HepG2 (cell line): ENCODE data around the gene TOP3B. TPM values are rescaled to one million over a fixed set of nuclear protein-coding genes. Genes with fewer than 3 reads are reported as not detected.

Experiments
- HDAC6 ChIP-seq: fragments of 200-600 bp; sonication (generic); IDR thresholded peaks from 2 replicates; pipeline ENCODE4 v1.7.0; 2017; ENCODE audit warnings: mild to moderate bottlenecking, antibody characterized with exemption, low read length, low read depth
- IKZF1 ChIP-seq: fragments of 450-650 bp; IDR thresholded peaks from 2 replicates; pipeline ENCODE4 v1.7.1; 2016
- KLF15 ChIP-seq: sonication (generic); formaldehyde crosslinking; IDR thresholded peaks from 2 replicates; pipeline ENCODE4 v1.8.1; 2023; ENCODE audit warnings: borderline replicate concordance, mild to moderate bottlenecking, inconsistent platforms, missing genetic modification reagents, mixed read lengths
- MTF2 ChIP-seq: sonication (generic); formaldehyde crosslinking; IDR thresholded peaks from 2 replicates; pipeline ENCODE4 v1.5.0; 2020; ENCODE audit warnings: missing genetic modification reagents, borderline replicate concordance
- RARG ChIP-seq: sonication (generic); formaldehyde crosslinking; IDR thresholded peaks from 2 replicates; pipeline ENCODE4 v1.4.0; 2020; ENCODE audit warnings: low read depth, mild to moderate bottlenecking, missing genetic modification reagents
- RCOR2 ChIP-seq: IDR thresholded peaks from 2 replicates; pipeline ENCODE4 v1.6.1; 2016; ENCODE audit warnings: missing biosample characterization, missing genetic modification reagents
- RXRA ChIP-seq: sonication (generic); formaldehyde crosslinking; IDR thresholded peaks from 2 replicates; pipeline ENCODE4 v1.5.1; 2020; ENCODE audit warnings: missing genetic modification reagents
- SNAPC2 ChIP-seq: sonication (generic); formaldehyde crosslinking; IDR thresholded peaks from 2 replicates; pipeline ENCODE4 v1.8.1; 2022; ENCODE audit warnings: mild to moderate bottlenecking, missing genetic modification reagents
- SP1 ChIP-seq, 2 experiments: fragments of 450-650 bp in 1 of 2; sonication (generic) in 1 of 2; formaldehyde crosslinking in 1 of 2; IDR thresholded peaks; 2 replicates each; pipeline versions ENCODE4 v1.4.0 to v1.6.1; 2016 to 2020; ENCODE audit warnings: missing genetic modification reagents in 1 of 2
- ZNF350 ChIP-seq: sonication (generic); formaldehyde crosslinking; IDR thresholded peaks from 2 replicates; pipeline ENCODE4 v1.4.0; 2020; ENCODE audit warnings: mild to moderate bottlenecking, low read depth, missing genetic modification reagents, borderline replicate concordance
- ZNF460 ChIP-seq: sonication (generic); formaldehyde crosslinking; IDR thresholded peaks from 2 replicates; pipeline ENCODE4 v1.5.1; 2020; ENCODE audit warnings: missing genetic modification reagents, mild to moderate bottlenecking, borderline replicate concordance
- ZNF850 ChIP-seq: sonication (generic); formaldehyde crosslinking; conservative IDR thresholded peaks from 2 replicates; pipeline ENCODE4 v1.9.0; 2021; ENCODE audit warnings: mild to moderate bottlenecking, missing genetic modification reagents
- polyA plus RNA-seq, 8 experiments: library from polyadenylated mRNA; depleted of rRNA in 3 of 8; stranded (reverse) in 7 of 8; unstranded in 1 of 8; fragments of >200 nt; fragmentation: Illumina TruSeq in 4 of 8; extraction: Trizol in 4 of 8; gene quantifications; 2 replicates each; pipeline versions ENCODE4 v1.2.1 to v1.2.3, GENCODE V29; 2011 to 2016; ENCODE audit warnings: low read depth in 4 of 8, missing spikeins in 1 of 8, mixed read lengths in 1 of 8; ENCODE audit not compliant: insufficient read depth in 1 of 8
- total RNA-seq, 5 experiments: library from RNA; depleted of rRNA; stranded (reverse); fragments of >200 nt; fragmentation: Illumina TruSeq; extraction: Trizol; gene quantifications; 2 replicates each; pipeline ENCODE4 v1.2.3, GENCODE V29; 2016; ENCODE audit warnings: low read depth in 1 of 5
- TF ChIP-seq, protein P1 (sequence below): sonication (generic); formaldehyde crosslinking; IDR thresholded peaks from 2 replicates; pipeline ENCODE4 v1.8.1; 2023; ENCODE audit warnings: missing genetic modification reagents, mild to moderate bottlenecking, borderline replicate concordance
- TF ChIP-seq, protein P2 (sequence below): sonication (generic); formaldehyde crosslinking; IDR thresholded peaks from 2 replicates; pipeline ENCODE4 v1.8.0; 2023; ENCODE audit warnings: mild to moderate bottlenecking, missing genetic modification reagents
- TF ChIP-seq, protein P3 (sequence below): sonication (generic); formaldehyde crosslinking; IDR thresholded peaks from 2 replicates; pipeline ENCODE4 v1.4.0; 2020; ENCODE audit warnings: missing genetic modification reagents
- TF ChIP-seq, protein P4 (sequence below): sonication (generic); formaldehyde crosslinking; IDR thresholded peaks from 2 replicates; pipeline ENCODE4 v1.4.0; 2020; ENCODE audit warnings: mild to moderate bottlenecking, low read depth, missing genetic modification reagents
- TF ChIP-seq, protein P5 (sequence below): IDR thresholded peaks from 2 replicates; pipeline ENCODE4 v1.6.1; 2012; ENCODE audit warnings: low read depth, low read length, improper control_type of control experiment
- TF ChIP-seq, protein P6 (sequence below): IDR thresholded peaks from 2 replicates; pipeline ENCODE4 v1.6.1; 2016; ENCODE audit warnings: mild to moderate bottlenecking
- TF ChIP-seq, protein P7 (sequence below): sonication (generic); formaldehyde crosslinking; IDR thresholded peaks from 2 replicates; pipeline ENCODE4 v1.4.0; 2020; ENCODE audit warnings: mild to moderate bottlenecking, missing genetic modification reagents

The TOP3B gene
- total and polyA plus RNA-seq, 2 of the 13 experiments (the other 11 are each of a cell fraction or from before 2014, with no cell fraction given) = 28.5 to 29.7 TPM

DNA sequence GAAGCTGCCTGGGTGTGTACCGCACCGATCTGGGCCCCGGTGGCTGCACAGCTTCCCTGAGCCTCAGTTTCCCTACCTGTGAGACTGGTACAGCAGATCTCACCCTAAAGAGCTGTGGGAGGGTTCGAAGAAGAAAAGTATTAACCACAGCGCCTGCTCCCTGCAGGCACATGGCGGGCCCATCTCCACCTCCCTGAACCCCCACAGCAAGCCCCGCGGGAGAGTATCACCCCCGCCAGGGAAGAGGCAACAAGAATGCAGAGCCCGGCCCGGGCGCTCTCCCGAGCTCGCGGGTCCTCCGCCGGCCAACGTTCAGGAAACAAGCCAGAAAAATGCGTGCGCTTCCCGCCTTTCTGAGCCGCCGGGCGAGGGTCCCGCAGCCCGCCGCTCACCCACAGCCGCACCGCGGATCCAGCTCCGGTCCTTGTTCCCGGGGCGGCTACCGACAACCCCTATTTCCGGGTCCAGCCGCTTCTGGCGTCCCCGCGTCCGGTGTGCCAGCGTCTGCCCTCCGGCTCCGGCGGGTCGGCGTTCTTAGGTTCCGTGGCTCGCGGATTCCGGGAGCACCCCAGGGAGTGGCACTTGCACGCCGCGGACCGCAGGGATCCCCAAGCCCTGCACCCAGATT lies at the start of gene TOP3B (continued):
- TF ChIP-seq ZNF350 (peak; percentile 95), SP1 (IDR thresholded peaks at IDR 0.05) (no peak), SP1 (CRISPR knock-in tag; IDR thresholded peaks at IDR 0.05) (peak; percentile 93), SNAPC2 (CRISPR knock-in tag) (0 out of 2 replicates have a peak, but pooled peaks have one; percentile 57), RXRA (CRISPR knock-in tag) (peak; percentile 76), ZNF850 (CRISPR knock-in tag) (no peak), HDAC6 (no peak), IKZF1 (no peak), ZNF460 (CRISPR knock-in tag) (peak; percentile 43; the same call in 1 of the 2 replicates), MTF2 (CRISPR knock-in tag) (no peak), RCOR2 (CRISPR knock-in tag) (no peak), KLF15 (CRISPR knock-in tag) (peak; percentile 54; the same call in 1 of the 2 replicates), RARG (no peak)
- TF ChIP-seq, protein P1, sequence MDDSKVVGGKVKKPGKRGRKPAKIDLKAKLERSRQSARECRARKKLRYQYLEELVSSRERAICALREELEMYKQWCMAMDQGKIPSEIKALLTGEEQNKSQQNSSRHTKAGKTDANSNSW = no peak; the same call in 1 of the 2 replicates
- TF ChIP-seq, protein P2, sequence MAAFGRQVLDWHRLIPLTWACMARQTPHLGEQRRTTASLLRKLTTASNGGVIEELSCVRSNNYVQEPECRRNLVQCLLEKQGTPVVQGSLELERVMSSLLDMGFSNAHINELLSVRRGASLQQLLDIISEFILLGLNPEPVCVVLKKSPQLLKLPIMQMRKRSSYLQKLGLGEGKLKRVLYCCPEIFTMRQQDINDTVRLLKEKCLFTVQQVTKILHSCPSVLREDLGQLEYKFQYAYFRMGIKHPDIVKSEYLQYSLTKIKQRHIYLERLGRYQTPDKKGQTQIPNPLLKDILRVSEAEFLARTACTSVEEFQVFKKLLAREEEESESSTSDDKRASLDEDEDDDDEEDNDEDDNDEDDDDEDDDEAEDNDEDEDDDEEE (CRISPR knock-in tag) = peak; percentile 73; the same call in 1 of the 2 replicates
- TF ChIP-seq, protein P3, sequence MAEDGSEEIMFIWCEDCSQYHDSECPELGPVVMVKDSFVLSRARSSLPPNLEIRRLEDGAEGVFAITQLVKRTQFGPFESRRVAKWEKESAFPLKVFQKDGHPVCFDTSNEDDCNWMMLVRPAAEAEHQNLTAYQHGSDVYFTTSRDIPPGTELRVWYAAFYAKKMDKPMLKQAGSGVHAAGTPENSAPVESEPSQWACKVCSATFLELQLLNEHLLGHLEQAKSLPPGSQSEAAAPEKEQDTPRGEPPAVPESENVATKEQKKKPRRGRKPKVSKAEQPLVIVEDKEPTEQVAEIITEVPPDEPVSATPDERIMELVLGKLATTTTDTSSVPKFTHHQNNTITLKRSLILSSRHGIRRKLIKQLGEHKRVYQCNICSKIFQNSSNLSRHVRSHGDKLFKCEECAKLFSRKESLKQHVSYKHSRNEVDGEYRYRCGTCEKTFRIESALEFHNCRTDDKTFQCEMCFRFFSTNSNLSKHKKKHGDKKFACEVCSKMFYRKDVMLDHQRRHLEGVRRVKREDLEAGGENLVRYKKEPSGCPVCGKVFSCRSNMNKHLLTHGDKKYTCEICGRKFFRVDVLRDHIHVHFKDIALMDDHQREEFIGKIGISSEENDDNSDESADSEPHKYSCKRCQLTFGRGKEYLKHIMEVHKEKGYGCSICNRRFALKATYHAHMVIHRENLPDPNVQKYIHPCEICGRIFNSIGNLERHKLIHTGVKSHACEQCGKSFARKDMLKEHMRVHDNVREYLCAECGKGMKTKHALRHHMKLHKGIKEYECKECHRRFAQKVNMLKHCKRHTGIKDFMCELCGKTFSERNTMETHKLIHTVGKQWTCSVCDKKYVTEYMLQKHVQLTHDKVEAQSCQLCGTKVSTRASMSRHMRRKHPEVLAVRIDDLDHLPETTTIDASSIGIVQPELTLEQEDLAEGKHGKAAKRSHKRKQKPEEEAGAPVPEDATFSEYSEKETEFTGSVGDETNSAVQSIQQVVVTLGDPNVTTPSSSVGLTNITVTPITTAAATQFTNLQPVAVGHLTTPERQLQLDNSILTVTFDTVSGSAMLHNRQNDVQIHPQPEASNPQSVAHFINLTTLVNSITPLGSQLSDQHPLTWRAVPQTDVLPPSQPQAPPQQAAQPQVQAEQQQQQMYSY (CRISPR knock-in tag) = peak; percentile 90
- TF ChIP-seq, protein P4, sequence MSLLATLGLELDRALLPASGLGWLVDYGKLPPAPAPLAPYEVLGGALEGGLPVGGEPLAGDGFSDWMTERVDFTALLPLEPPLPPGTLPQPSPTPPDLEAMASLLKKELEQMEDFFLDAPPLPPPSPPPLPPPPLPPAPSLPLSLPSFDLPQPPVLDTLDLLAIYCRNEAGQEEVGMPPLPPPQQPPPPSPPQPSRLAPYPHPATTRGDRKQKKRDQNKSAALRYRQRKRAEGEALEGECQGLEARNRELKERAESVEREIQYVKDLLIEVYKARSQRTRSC (CRISPR knock-in tag) = 0 out of 2 replicates have a peak, but pooled peaks have one; percentile 86
- TF ChIP-seq, protein P5, sequence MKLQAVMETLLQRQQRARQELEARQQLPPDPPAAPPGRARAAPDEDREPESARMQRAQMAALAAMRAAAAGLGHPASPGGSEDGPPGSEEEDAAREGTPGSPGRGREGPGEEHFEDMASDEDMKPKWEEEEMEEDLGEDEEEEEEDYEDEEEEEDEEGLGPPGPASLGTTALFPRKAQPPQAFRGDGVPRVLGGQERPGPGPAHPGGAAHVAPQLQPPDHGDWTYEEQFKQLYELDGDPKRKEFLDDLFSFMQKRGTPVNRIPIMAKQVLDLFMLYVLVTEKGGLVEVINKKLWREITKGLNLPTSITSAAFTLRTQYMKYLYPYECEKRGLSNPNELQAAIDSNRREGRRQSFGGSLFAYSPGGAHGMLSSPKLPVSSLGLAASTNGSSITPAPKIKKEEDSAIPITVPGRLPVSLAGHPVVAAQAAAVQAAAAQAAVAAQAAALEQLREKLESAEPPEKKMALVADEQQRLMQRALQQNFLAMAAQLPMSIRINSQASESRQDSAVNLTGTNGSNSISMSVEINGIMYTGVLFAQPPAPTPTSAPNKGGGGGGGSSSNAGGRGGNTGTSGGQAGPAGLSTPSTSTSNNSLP = 0 out of 2 replicates have a peak, but pooled peaks have one; percentile 48
- TF ChIP-seq, protein P6, sequence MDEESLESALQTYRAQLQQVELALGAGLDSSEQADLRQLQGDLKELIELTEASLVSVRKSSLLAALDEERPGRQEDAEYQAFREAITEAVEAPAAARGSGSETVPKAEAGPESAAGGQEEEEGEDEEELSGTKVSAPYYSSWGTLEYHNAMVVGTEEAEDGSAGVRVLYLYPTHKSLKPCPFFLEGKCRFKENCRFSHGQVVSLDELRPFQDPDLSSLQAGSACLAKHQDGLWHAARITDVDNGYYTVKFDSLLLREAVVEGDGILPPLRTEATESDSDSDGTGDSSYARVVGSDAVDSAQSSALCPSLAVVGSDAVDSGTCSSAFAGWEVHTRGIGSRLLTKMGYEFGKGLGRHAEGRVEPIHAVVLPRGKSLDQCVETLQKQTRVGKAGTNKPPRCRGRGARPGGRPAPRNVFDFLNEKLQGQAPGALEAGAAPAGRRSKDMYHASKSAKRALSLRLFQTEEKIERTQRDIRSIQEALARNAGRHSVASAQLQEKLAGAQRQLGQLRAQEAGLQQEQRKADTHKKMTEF (CRISPR knock-in tag) = peak; percentile 96
- TF ChIP-seq, protein P7, sequence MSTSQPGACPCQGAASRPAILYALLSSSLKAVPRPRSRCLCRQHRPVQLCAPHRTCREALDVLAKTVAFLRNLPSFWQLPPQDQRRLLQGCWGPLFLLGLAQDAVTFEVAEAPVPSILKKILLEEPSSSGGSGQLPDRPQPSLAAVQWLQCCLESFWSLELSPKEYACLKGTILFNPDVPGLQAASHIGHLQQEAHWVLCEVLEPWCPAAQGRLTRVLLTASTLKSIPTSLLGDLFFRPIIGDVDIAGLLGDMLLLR (CRISPR knock-in tag) = peak; percentile 63
